ENCODE measurements around the gene GHRHR. TPM values are rescaled to one million over a fixed set of nuclear protein-coding genes. Genes with fewer than 3 reads are reported as not detected.

GHRHR gene
- total RNA-seq, 1 experiment from 2014 or later, result not detected

- Histone ChIP-seq H3K27ac (no peak overlapping the region), H3K36me3 (no peaks in the 10 kb centered on the region), H3K4me3 (no peak overlapping the region), H3K4me1 (no peaks in the 10 kb centered on the region), H3K27me3 (peaks cover 33% of the 10 kb centered on the region), H3K9me3 (replicated peaks) (no peaks in the 10 kb centered on the region)
- no peak for DNase-seq
Observed at GRCh38 chr7:30969604-30969970, 5.8 kb downstream of the GHRHR start.

GRCh38 chr7:30970074-30970473 is 6.3 kb downstream of the GHRHR start:
- H3K27me3 ChIP-seq, result peaks cover 33% of the 10 kb centered on the region
- no peak overlapping the region for H3K27ac ChIP-seq
- DNase-seq, result no peak
- no peaks in the 10 kb centered on the region for H3K36me3 ChIP-seq
- H3K4me3 ChIP-seq, result no peak overlapping the region
- no peaks in the 10 kb centered on the region for H3K4me1 ChIP-seq
- no peaks in the 10 kb centered on the region for H3K9me3 ChIP-seq (replicated peaks)

- Histone ChIP-seq H3K4me3 (no peak overlapping the region), H3K27me3 (peaks cover 33% of the 10 kb centered on the region), H3K27ac (no peak overlapping the region), H3K36me3 (no peaks in the 10 kb centered on the region), H3K9me3 (replicated peaks) (no peaks in the 10 kb centered on the region), H3K4me1 (no peaks in the 10 kb centered on the region)
- no peak for DNase-seq
Observed at GRCh38 chr7:30970594-30971094, 6.9 kb downstream of the GHRHR start.

DNA sequence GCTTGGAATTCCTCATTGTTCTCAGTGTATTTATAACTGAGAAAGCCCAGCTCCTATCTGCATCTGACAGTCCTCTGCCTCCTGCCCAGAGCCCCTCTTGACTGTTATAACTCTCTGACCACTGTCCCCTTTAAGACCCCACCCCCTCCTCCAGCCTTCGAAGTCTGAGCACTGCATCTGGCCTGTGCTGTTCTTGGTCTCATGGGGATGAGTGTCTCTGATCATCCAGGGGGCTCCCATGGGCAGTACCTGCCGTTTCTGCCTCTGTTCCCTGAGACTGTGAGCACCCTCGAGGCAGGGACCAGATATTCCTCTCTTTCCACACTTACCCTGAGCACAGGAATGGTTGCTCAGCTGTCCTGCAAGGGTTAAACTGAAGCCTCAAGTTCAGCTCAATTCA is 7.7 kb downstream of the GHRHR start:
- Histone ChIP-seq H3K4me1 (no peaks in the 10 kb centered on the region), H3K4me3 (no peak overlapping the region), H3K27ac (no peak overlapping the region), H3K27me3 (peaks cover 33% of the 10 kb centered on the region), H3K36me3 (no peaks in the 10 kb centered on the region), H3K9me3 (replicated peaks) (no peaks in the 10 kb centered on the region)
- DNase-seq, result no peak

DNA sequence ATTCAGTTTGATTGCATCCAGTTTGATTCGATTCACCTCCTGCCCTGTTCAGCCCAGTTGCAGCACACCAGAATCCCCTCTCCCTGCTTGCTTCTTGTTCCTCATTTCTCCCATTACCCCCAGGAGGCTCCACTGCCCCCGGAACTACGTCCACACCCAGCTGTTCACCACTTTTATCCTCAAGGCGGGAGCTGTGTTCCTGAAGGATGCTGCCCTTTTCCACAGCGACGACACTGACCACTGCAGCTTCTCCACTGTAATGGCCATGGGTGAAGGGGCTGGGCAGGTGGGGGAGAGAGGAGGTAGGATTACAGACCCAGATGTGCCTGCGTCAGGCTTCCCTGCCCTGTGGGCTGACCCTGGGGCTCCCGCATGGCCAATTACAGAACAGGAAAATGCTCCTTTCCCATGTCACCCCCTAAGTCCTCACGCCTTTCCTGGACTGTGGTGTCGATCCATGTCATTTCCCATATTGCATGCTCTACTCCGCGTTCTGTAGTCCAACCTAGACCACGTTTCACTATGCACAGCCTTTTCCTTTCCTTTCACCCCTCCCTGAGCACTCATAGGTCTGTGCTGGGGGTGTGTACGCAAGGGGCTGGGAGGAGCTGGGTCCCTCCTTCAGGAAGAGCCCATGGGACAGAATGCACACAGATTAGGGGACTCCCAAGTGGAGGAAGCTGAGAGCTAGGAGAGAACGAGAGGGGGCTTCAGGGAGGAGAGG is 8.2 kb downstream of the GHRHR start:
- H3K4me1 ChIP-seq, result no peaks in the 10 kb centered on the region
- no peak overlapping the region for H3K4me3 ChIP-seq
- H3K27ac ChIP-seq, result no peak overlapping the region
- no peak for DNase-seq
- H3K27me3 ChIP-seq, result peaks cover 29% of the 10 kb centered on the region
- H3K9me3 ChIP-seq (replicated peaks), result no peaks in the 10 kb centered on the region
- no peaks in the 10 kb centered on the region for H3K36me3 ChIP-seq

- Histone ChIP-seq H3K27ac (no peak overlapping the region), H3K9me3 (replicated peaks) (no peaks in the 10 kb centered on the region), H3K4me1 (no peaks in the 10 kb centered on the region), H3K27me3 (peaks cover 21% of the 10 kb centered on the region), H3K4me3 (no peak overlapping the region), H3K36me3 (no peaks in the 10 kb centered on the region)
- no peak for DNase-seq
Observed at GRCh38 chr7:30973292-30973691, 9.5 kb downstream of the GHRHR start.

GRCh38 chr7:30973791-30974604 is 10.2 kb downstream of the GHRHR start:
- no peaks in the 10 kb centered on the region for H3K36me3 ChIP-seq
- no peak overlapping the region for H3K27ac ChIP-seq
- H3K4me3 ChIP-seq, result no peak overlapping the region
- H3K4me1 ChIP-seq, result no peaks in the 10 kb centered on the region
- peaks cover 21% of the 10 kb centered on the region for H3K27me3 ChIP-seq
- no peaks in the 10 kb centered on the region for H3K9me3 ChIP-seq (replicated peaks)
- DNase-seq, result no peak

DNA sequence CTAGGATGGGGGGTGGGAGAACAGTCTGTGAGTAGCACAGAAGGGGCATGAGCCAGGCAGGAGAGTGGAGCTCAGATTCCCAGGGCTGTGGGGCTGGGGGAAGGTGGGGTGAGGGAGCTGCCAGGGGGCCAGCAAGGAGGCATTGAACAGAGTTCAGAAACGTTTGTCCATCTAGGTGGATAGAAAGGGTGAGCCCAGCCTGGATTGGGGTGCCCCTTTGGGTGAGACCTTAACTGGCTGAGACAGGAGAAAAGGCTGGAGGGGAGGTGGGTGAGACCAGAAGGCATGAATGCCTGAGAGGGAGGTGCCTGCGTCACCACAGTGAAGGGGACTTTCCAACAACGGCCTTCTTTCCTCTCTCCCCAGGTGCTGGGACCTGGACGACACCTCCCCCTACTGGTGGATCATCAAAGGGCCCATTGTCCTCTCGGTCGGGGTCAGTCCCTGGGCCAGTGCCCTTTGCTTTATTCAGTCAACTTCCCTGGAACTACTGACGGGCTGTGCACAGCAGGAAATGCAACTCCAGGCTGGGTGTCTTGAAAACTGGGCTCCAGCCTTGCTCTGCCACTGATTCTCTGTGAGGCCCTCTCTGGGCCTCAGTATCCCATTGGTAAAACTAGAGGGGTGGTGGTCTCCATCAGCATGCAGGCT is 11.0 kb downstream of the GHRHR start:
- H3K9me3 ChIP-seq (replicated peaks), result no peaks in the 10 kb centered on the region
- no peak overlapping the region for H3K4me3 ChIP-seq
- H3K27ac ChIP-seq, result no peak overlapping the region
- H3K36me3 ChIP-seq, result no peaks in the 10 kb centered on the region
- peak; percentile 59 to 80 for DNase-seq
- H3K4me1 ChIP-seq, result no peaks in the 10 kb centered on the region
- peaks cover 24% of the 10 kb centered on the region for H3K27me3 ChIP-seq

- Histone ChIP-seq H3K27ac (no peak overlapping the region), H3K4me1 (no peaks in the 10 kb centered on the region), H3K9me3 (replicated peaks) (no peaks in the 10 kb centered on the region), H3K4me3 (no peak overlapping the region), H3K27me3 (peaks cover 24% of the 10 kb centered on the region), H3K36me3 (no peaks in the 10 kb centered on the region)
- DNase-seq, result no peak
Observed at GRCh38 chr7:30975256-30975899, 11.6 kb downstream of the GHRHR start.

GRCh38 chr7:30976381-30976780 is 12.6 kb downstream of the GHRHR start:
- H3K27ac ChIP-seq, result no peak overlapping the region
- H3K27me3 ChIP-seq, result peaks cover 28% of the 10 kb centered on the region
- no peaks in the 10 kb centered on the region for H3K9me3 ChIP-seq (replicated peaks)
- H3K4me3 ChIP-seq, result no peak overlapping the region
- no peaks in the 10 kb centered on the region for H3K36me3 ChIP-seq
- DNase-seq, result no peak
- H3K4me1 ChIP-seq, result no peaks in the 10 kb centered on the region

GRCh38 chr7:30977222-30977621 is 13.5 kb downstream of the GHRHR start:
- Histone ChIP-seq H3K4me1 (no peaks in the 10 kb centered on the region), H3K9me3 (replicated peaks) (no peaks in the 10 kb centered on the region), H3K27ac (no peak overlapping the region), H3K4me3 (no peak overlapping the region), H3K27me3 (peaks cover 26% of the 10 kb centered on the region), H3K36me3 (no peaks in the 10 kb centered on the region)
- no peak for DNase-seq

GRCh38 chr7:30977896-30978564 is 14.3 kb downstream of the GHRHR start:
- DNase-seq, result peak in 1 of 2 experiments; percentile 38
- Histone ChIP-seq H3K36me3 (no peaks in the 10 kb centered on the region), H3K27ac (no peak overlapping the region), H3K4me3 (no peak overlapping the region), H3K9me3 (replicated peaks) (no peaks in the 10 kb centered on the region), H3K4me1 (no peaks in the 10 kb centered on the region), H3K27me3 (peaks cover 22% of the 10 kb centered on the region)

DNA sequence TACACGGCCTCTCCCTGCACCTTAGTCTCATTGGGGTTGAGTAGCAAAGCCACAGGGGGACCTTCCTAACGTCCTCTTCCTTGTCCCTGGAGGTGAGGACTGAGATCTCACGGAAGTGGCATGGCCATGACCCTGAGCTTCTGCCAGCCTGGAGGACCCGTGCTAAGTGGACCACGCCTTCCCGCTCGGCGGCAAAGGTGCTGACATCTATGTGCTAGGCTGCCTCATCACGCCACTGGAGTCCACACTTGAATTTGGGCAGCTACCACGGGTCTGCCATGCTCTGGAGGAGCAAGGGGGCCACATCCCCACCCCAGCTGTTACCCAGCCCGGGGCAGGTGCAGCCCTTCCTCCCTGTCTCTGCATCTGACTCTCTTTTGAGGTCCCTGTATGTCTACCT is 15.3 kb downstream of the GHRHR start:
- Histone ChIP-seq H3K36me3 (no peaks in the 10 kb centered on the region), H3K9me3 (replicated peaks) (no peaks in the 10 kb centered on the region), H3K27ac (no peak overlapping the region), H3K27me3 (peaks cover 15% of the 10 kb centered on the region), H3K4me3 (no peak overlapping the region), H3K4me1 (no peaks in the 10 kb centered on the region)
- no peak for DNase-seq

DNA sequence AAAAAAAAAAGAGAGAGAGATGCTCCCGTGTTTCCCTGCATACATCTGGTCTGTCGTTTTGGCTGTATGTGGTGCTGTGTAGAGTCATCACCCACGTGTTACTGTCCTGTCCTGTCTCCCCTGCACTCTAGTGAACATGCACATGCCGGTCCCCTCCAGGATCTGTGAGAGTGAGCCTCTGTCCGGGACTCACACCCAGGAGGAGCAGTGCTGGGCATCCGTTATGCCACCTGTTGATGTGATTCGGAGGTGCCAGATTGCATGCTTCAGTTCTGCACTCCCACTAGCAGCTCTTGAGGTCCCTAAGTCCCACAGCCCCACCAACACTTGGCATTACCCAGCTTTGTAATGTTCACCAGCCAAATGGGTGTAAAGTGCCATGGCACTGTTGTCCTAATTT is 16.4 kb downstream of the GHRHR start:
- H3K4me1 ChIP-seq, result no peaks in the 10 kb centered on the region
- no peak overlapping the region for H3K27ac ChIP-seq
- H3K36me3 ChIP-seq, result no peaks in the 10 kb centered on the region
- peaks cover 12% of the 10 kb centered on the region for H3K27me3 ChIP-seq
- no peak for DNase-seq
- no peaks in the 10 kb centered on the region for H3K9me3 ChIP-seq (replicated peaks)
- H3K4me3 ChIP-seq, result no peak overlapping the region
